Activated T-helper 2 cell treated with anti-CD3 and anti-CD28 coated beads, Interferon-gamma antibody, Interleukin-2, Interleukin-4, amounts not matched to agents 10 μg/mL and 5 μg/mL and 100 μg/mL, durations not matched to agents 14 hours and 24 hours and 36 hours (primary cell): ENCODE measurements around the gene WEE1. TPM values are rescaled to one million over a fixed set of nuclear protein-coding genes. Genes with fewer than 3 reads are reported as not detected.
A peak's percentile ranks its signal among the peaks of the same experiment; 100 is the strongest.

Experiments
- DNase-seq: peaks from one replicate; pipeline ENCODE4 v3.0.0; 2021; ENCODE audit warnings: low spot score
- H3K27ac Mint-ChIP-seq: one replicate; pipeline ENCODE4 v1.8.0; 2021; ENCODE audit warnings: mixed read lengths
- H3K27me3 Mint-ChIP-seq: one replicate; pipeline ENCODE4 v1.8.0; 2021; ENCODE audit warnings: low read depth, mixed read lengths
- H3K36me3 Mint-ChIP-seq: one replicate; pipeline ENCODE4 v1.8.0; 2021; ENCODE audit warnings: low read depth, mixed read lengths
- H3K4me1 Mint-ChIP-seq: one replicate; pipeline ENCODE4 v1.8.0; 2021; ENCODE audit warnings: low read depth, mixed read lengths
- H3K4me3 Mint-ChIP-seq: one replicate; pipeline ENCODE4 v1.8.0; 2021; ENCODE audit warnings: low read depth, mild to moderate bottlenecking, moderate library complexity, mixed read lengths
- H3K9me3 Mint-ChIP-seq: one replicate; pipeline ENCODE4 v1.8.0; 2021; ENCODE audit warnings: mixed read lengths
- intact Hi-C: fragments of 100-400 bp; cut with micrococcal nuclease; formaldehyde crosslinking; loops from one replicate; pipeline ENCODE4 v1.15.1; 2023
- total RNA-seq: library from RNA; stranded (reverse); gene quantifications from 2 replicates; pipeline ENCODE4 v1.2.3, GENCODE V29; 2022

Gene WEE1
- total RNA-seq, 1 donor from 2014 or later, result 49.6 TPM

DNA sequence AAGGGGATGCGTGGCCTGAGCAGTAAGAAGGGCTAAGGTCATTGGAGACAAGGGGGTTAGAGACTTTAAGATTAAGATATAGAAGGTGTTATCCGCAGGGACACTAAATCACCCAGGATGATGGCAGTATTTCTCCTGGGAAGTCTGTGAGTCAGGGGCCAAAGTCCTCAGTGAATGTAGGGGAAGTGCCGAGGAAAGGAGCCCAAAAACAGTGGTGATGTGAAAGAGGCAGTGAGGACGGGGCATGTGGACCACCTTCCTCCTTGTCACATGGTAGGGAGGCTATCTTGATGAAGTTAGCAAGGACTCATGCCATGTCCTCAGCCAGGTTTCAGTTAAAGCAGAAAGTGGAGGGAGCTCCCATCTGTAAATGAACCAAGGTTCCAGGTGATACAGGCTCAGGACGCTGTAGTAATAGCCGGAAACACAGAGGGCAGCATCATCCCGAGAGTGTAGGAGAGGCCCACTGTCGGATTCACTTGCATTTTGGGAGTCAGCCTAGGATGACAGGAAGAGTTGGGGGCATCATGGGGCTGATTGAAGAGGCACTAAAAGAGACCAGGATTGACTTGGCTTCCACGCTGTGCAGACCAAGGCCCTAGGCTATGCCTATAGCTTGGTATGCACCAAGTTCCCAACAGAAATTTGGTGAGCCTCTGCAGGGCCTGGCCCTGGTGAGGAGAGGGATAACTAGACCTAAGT lies 33.5 kb downstream of the WEE1 start:
- Mint-ChIP-seq H3K4me3 (no peak overlapping the region), H3K27me3 (no peaks in the 10 kb centered on the region), H3K4me1 (peaks cover 24% of the 10 kb centered on the region), H3K36me3 (no peaks in the 10 kb centered on the region), H3K9me3 (no peaks in the 10 kb centered on the region), H3K27ac (no peak overlapping the region)
- no peak for DNase-seq
- intact Hi-C loops, result no loop called here

DNA sequence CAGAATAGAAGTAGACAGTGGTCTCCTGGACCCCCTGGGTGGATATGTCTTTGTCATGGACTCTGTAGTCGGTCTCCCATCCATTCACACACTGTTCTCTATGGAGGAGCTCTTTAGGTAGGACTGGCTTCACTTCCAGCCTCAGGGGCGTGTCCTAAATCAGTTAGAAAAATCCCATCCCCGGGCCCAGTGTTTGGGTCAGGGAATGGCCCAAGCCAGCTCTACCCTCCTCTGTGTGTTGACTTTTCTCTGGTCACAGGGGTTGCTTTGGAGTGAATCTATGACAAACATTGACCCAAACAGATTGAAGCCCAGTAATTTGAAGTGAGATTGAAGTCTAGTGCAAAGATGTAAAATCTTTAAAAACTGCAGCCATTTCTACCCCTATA lies 34.0 kb downstream of the WEE1 start:
- no peak overlapping the region for H3K4me3 Mint-ChIP-seq
- no peaks in the 10 kb centered on the region for H3K27me3 Mint-ChIP-seq
- peaks cover 19% of the 10 kb centered on the region for H3K4me1 Mint-ChIP-seq
- H3K9me3 Mint-ChIP-seq, result no peaks in the 10 kb centered on the region
- no peak for DNase-seq
- intact Hi-C loops, result no loop called here
- no peaks in the 10 kb centered on the region for H3K36me3 Mint-ChIP-seq
- H3K27ac Mint-ChIP-seq, result no peak overlapping the region

DNA sequence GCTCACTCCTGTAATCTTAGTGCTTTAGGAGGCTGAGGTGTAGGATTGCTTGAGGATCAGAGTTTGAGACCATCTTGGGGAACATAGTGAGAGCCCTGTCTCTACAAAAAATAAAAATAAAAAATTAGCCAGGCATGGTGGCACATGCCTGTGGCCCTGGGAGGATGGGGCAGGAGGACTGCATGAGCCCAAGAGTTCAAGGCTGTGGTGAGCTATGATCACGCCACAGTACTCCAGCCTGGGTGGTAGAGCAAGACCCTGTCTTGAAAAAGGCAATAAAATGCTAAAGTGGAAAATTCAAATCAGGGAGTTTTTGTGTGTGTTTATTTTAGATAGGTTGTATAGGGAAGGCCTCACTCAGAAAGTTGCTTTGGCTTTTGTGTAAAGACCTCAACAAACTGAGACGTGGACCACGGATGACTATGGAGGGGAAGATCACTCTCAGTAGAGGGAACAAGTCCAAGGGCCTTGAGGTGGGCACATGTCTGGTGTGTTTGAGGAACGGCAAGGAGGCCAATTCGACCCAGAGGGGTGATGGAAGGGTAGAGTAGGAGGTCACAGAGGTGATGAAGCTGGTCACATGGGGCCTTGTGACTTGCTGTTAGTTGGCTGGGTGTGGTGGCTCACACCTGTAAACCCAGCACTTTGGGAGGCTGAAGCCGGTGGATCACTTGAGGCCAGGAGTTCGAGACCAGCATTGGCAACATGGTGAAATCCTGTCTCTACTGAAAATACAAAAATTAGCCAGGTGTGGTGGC lies 35.7 kb downstream of the WEE1 start:
- Mint-ChIP-seq H3K4me1 (peaks cover 20% of the 10 kb centered on the region), H3K27me3 (no peaks in the 10 kb centered on the region), H3K36me3 (no peaks in the 10 kb centered on the region), H3K9me3 (no peaks in the 10 kb centered on the region), H3K27ac (no peak overlapping the region), H3K4me3 (no peak overlapping the region)
- DNase-seq, result no peak
- intact Hi-C loops, result no loop called here

DNA sequence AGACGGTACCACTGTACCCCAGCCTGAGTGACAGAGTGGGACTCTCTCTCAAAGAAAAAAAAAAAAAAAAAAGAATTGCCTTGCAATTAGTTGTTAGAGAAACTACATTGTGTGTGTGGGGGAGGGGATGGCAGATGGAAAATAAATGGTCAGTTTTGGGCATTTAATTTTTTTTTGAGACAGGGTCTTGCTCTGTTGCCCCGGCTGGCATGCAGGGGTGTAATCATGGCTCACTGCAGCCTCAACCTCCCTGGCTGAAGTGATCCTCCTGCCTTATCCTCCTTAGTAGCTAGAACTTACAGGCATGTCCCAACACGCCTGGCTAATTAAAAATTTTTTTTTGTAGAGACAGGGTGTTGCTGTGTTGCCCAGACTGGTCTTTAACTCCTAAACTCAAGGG lies 36.4 kb downstream of the WEE1 start:
- DNase-seq, result no peak
- intact Hi-C loops, result loop anchor here (5.0 kb wide), 1 partner anchor 697 kb away; the partner anchor contains the start of gene ADM
- Mint-ChIP-seq H3K9me3 (no peaks in the 10 kb centered on the region), H3K4me3 (no peak overlapping the region), H3K27ac (no peak overlapping the region), H3K27me3 (no peaks in the 10 kb centered on the region), H3K4me1 (peaks cover 27% of the 10 kb centered on the region), H3K36me3 (no peaks in the 10 kb centered on the region)

DNA sequence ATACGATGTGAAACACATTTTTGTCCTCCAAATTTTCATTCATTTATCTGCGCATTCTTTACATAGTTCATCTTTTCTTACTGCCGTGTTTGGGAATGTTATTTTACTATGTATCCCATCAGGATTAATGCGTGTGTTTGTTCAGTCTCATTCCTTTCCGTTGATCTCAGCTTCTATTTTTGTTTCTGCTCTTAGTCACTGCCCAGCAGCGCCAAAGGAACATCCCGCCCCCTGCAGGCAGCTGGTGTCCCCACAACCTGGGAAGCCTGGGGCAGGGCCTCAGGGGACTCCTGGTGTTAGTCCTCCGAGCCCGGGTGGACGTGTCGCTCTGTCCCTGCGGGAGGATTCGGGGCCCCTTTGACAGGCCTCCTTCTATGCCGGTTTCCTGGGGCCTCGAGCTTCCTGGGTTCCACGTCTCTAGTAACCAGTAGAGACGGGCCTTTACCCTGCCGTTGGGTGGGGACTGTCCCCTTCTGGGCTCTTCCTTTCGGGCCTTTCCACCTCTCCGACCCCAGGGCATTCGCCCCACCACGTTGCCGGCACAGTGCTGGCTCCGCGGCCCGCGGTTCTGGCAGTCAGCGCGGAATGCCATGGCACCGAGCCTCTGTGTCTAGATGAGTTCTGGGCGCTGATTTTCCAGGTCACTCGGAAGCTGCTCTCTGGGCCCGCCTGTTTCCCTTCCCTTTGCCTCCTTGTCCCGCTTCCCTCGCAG lies 39.8 kb downstream of the WEE1 start:
- Mint-ChIP-seq H3K36me3 (no peaks in the 10 kb centered on the region), H3K4me3 (peak overlapping the region; percentile 72), H3K4me1 (peaks cover 42% of the 10 kb centered on the region), H3K27me3 (no peaks in the 10 kb centered on the region), H3K27ac (peak overlapping the region; percentile 98), H3K9me3 (no peaks in the 10 kb centered on the region)
- DNase-seq, result peak; percentile 81
- intact Hi-C loops, result loop anchor here (1.0 to 5.0 kb wide), 5 partner anchors 12 to 694 kb away; partner anchors contain the start of genes ADM and WEE1

DNA sequence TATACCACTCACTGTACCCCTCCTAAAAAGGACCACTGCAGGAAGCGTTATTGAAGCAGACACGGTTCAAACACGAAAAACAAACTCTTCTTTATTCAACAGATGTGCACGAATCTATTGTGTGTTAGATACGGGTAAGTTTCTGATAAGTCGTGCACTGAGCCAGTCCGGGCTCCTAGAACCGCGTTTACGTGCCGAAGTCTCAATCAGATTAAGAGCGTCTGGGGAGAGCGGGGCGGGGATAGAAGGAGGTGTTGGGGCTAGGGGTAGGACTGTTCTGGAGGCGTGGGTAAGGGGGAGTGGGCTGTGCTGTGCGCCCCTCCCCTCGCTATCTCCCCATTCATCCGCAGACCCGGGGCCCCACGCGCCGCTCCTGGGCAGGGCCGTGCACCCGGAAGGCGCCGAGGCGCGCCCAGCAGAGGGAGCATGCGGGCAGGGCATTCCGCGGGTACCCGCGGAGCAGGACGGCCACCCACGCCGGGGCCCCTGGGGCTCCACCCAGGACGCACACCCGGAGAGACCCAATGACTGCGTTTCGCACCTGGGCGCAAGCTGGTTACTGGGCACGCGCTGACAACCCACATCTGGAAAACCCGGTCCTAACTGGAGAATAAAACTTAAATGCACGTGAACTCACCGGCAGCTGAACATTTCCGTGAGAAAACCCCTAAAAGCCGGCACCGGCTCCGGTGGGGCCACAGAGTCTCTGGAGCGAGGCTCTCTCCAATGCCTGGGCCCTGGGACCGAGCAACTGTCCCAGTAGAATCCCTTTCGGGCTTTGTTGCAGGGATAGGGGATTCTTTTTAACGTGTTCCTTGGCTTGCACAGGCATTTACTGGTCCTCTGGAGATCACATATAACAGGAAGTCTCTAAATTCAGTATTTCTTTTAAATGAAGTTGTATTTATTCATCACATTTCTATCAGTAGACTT lies 40.6 kb downstream of the WEE1 start:
- intact Hi-C loops, result loop anchor here (1.0 to 5.0 kb wide), 9 partner anchors 13 to 693 kb away; partner anchors contain the start of genes ADM, WEE1 and ZNF143
- Mint-ChIP-seq H3K4me1 (peaks cover 42% of the 10 kb centered on the region), H3K27me3 (no peaks in the 10 kb centered on the region), H3K36me3 (no peaks in the 10 kb centered on the region), H3K27ac (peak overlapping the region; percentile 98), H3K9me3 (no peaks in the 10 kb centered on the region), H3K4me3 (peak overlapping the region; percentile 72)
- DNase-seq, result peak; percentile 88

DNA sequence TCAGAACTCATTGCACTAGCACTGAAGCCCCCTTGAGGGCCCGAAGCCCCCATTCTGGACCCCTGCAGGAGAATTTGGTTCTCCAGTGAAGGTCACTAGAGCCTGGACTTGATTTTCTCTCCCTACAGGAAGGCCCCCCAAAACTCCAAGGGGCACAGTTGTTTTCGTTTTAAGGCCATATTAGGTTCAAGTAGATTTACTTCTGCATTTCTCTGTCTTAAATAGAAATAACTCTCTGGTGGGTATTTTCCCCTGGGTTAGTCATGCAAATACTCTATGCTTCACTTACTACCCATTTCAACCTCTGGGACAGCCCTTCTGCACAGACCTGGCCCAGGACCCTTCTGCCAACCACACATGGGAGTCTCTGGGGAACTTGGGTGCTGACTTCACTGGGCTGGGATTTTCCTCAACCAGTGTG lies 41.6 kb downstream of the WEE1 start:
- intact Hi-C loops, result loop anchor here (2.0 kb wide), 3 partner anchors 48 to 154 kb away; partner anchors contain the start of gene ZNF143
- peaks cover 39% of the 10 kb centered on the region for H3K4me1 Mint-ChIP-seq
- no peaks in the 10 kb centered on the region for H3K36me3 Mint-ChIP-seq
- no peak overlapping the region for H3K27ac Mint-ChIP-seq
- no peaks in the 10 kb centered on the region for H3K27me3 Mint-ChIP-seq
- no peaks in the 10 kb centered on the region for H3K9me3 Mint-ChIP-seq
- H3K4me3 Mint-ChIP-seq, result no peak overlapping the region
- no peak for DNase-seq

DNA sequence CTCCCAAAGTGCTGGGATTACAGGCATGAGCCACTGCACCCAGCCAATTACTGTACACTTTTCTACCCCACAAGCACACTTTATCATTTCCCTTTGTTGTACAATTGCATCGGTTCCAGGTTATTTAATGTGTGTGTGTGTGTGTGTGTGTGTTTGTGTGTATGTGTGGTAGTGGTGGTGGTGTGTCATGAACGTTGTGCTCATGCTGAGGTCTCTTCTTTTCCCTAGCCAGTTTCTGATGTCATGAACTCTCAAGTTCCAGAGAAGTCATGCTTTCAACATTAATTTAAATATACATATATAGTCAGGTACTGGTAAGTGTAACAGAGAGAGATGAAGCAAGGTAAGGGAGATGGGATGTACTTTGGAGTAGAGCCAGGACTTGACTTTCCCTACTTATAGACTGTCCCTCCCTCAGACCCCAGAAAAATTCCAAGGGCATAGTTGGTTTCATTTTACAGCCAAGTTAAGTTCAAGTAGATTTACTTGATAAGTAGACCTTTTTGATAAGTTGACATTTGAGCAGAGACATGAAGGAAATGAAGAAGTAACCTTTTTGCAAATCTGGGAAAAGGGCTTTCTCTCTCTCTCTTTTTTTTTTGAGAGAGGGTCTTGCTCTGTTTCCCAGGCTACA lies 42.7 kb downstream of the WEE1 start:
- intact Hi-C loops, result no loop called here
- no peak for DNase-seq
- H3K4me3 Mint-ChIP-seq, result no peak overlapping the region
- no peaks in the 10 kb centered on the region for H3K27me3 Mint-ChIP-seq
- H3K9me3 Mint-ChIP-seq, result no peaks in the 10 kb centered on the region
- H3K27ac Mint-ChIP-seq, result peak overlapping the region; percentile 15
- H3K4me1 Mint-ChIP-seq, result peaks cover 37% of the 10 kb centered on the region
- no peaks in the 10 kb centered on the region for H3K36me3 Mint-ChIP-seq

DNA sequence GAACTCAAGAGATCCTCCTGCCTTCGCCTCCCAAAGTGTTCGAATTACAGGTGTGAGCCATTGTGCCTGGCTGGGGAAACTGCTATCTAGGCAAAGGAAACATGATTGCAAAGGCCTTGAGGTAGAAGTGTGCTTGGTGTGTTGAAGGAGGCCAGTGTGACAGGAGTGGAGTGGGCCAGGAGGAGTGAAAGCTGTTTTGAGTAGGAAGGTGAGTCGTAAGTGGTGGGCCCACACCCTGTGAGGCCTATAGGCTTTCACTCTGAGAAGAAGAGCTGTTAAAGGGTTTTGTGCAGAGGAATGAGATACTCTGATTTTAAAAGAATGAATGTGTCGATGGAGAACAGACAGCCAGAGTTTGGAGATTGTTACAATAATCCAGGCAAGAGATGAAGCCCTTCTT lies 43.4 kb downstream of the WEE1 start:
- intact Hi-C loops, result no loop called here
- H3K36me3 Mint-ChIP-seq, result no peaks in the 10 kb centered on the region
- DNase-seq, result no peak

DNA sequence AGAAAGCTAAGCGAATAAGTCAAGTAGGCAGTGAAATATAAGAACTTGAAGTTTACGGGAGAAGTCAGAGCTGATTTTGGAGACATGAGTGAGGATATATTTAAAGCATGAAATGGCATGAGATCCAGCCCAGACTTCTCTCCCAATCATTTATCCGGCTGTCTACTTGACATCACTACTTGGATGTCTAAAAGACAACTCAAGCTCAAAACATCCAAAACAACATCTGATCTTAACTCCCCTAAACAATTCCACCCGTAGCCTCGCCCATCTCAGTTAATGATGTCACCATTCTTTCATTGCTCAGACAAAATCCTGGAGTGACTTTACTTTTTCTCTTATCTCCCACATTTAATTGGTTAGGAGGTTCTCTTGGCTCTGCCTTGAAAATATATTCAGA lies 44.5 kb downstream of the WEE1 start:
- H3K27me3 Mint-ChIP-seq, result no peaks in the 10 kb centered on the region
- no peak overlapping the region for H3K27ac Mint-ChIP-seq
- no peaks in the 10 kb centered on the region for H3K9me3 Mint-ChIP-seq
- H3K4me1 Mint-ChIP-seq, result peaks cover 33% of the 10 kb centered on the region
- no peak overlapping the region for H3K4me3 Mint-ChIP-seq
- no peaks in the 10 kb centered on the region for H3K36me3 Mint-ChIP-seq
- intact Hi-C loops, result no loop called here
- no peak for DNase-seq

More for the DNA sequence above, 43.4 kb downstream of the WEE1 start:
- H3K27ac Mint-ChIP-seq, result no peak overlapping the region
- H3K4me1 Mint-ChIP-seq, result peaks cover 35% of the 10 kb centered on the region
- no peak overlapping the region for H3K4me3 Mint-ChIP-seq
- no peaks in the 10 kb centered on the region for H3K27me3 Mint-ChIP-seq
- H3K9me3 Mint-ChIP-seq, result no peaks in the 10 kb centered on the region

DNA sequence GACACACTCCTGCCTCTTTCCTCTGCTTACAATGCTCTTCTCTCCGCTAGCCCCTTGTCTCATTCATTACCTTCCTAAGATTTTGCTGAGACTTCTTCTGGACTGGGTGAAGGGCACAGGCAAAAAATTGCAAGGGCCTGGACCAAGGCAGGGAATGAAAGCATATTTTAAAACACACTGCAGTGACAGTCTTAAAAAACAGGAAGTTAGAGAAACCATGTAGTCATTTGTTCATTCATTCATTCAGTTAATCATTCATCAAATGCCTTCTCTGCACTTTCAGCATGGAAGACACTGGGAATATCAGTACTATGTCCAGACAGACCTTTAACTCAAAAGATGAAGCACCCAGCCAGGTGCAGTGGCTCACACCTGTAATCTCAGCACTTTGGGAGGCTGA lies 45.5 kb downstream of the WEE1 start:
- H3K9me3 Mint-ChIP-seq, result no peaks in the 10 kb centered on the region
- peaks cover under 1% of the 10 kb centered on the region for H3K27me3 Mint-ChIP-seq
- intact Hi-C loops, result no loop called here
- no peak for DNase-seq
- H3K4me1 Mint-ChIP-seq, result peaks cover 25% of the 10 kb centered on the region
- no peak overlapping the region for H3K27ac Mint-ChIP-seq
- no peak overlapping the region for H3K4me3 Mint-ChIP-seq
- H3K36me3 Mint-ChIP-seq, result no peaks in the 10 kb centered on the region

DNA sequence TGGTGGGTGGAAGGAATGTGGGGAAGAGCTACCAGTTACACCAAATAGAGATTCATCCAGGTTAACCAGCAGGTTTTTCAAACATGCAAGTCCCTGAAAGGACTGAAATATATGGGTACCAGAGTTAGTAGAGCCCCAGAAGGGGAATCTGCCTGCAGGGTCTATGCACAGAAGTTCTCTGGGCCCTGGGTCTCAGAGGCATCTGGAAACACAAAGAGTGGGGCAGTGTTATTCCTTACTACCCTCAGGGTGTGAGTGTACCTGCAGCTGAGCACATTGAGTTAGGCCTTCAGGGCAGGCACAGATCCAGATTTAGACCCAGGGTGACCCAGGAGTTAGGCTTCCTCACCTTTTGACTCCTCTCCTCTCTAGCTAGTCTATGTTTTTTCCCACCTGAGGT lies 46.5 kb downstream of the WEE1 start:
- Mint-ChIP-seq H3K27me3 (peaks cover 6% of the 10 kb centered on the region), H3K4me3 (no peak overlapping the region), H3K9me3 (no peaks in the 10 kb centered on the region), H3K36me3 (no peaks in the 10 kb centered on the region), H3K4me1 (peaks cover 17% of the 10 kb centered on the region), H3K27ac (no peak overlapping the region)
- no peak for DNase-seq
- intact Hi-C loops, result no loop called here
